NCI-H1417 treated with DMSO at 0.1 percent for 48 hours (cell line): ENCODE data around the gene TTC9B.

Experiments
- DNase-seq: peaks from one replicate; lab custom pipeline; 2025; lab: John Stamatoyannopoulos, UW

TTC9B gene

DNA sequence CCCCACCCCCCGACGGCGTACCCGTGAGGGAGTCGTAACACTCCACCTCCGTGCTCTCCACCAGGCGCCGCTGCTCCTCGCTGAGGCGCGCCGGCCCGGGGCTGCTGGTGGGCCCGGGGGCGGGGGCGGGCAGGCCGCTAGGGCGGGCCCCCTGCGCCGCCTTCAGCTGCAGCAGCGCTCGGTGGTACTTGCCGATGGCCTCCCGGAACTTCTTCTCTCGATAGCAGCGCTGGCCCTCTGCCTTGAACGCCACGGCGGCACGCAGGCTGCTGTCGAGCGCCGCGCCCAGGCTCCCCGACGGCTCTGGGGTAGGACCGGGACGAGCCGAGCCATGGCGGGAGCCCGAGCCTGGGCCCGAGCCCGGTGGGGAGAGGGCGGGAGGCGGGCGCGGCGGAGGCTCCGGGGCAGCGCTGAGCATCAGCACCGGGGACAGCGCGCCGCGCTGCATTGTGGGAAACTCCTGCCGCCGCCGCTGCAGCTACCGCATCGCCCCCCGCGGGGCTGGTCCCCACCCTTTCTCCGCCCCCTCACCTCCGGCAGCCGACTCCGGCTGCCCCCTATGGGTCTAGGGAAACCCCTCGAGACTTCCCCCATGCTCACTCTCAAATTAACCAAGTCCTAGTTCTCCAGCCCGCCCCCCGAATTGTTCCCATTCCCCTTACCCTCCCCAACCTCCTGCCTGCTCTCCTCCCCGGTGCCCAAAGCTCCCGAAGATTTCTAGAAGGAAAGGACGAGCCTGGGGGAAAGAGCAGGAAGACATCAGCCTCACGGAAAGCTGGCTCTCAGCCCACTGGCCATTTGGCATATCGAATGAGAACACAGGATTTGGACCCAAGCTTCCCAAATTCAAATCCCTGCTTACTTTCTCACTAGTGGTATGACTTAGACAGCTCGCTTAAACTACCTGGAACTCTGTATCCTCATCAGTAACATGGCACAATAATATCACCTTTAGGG is at the start of gene TTC9B:
Gene TTC9B (minus strand): TSS at position 451 of the 957 bp plus-strand sequence. CDS start 3 bp downstream, at position 448.
- no peak for DNase-seq

- no peak for DNase-seq
Observed at GRCh38 chr19:40267601-40267997, 49.4 kb upstream of the TTC9B start.

- DNase-seq = no peak
Observed at GRCh38 chr19:40266912-40267600, 48.9 kb upstream of the TTC9B start.

DNA sequence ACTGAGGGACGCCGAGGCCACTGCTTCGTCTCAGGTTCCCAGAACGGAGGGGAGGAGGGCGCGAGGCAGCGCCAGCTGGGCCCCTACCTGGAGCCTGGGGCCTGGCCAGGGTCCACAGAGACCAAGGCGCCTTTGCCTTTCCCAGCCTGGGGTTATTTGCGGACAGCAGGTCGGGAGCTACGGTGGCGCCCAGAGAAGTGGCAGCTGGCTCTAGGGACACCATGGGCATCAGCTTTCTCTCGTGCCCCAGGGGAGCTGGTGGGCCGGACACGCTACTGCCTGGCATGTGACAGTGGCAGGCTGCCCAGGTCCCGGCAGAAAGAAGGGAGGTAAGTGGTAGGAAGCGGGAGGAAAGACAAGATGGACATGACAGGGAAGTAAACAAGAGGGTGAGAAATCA is 47.9 kb upstream of the TTC9B start:
- no peak for DNase-seq

GRCh38 chr19:40265763-40266099 is 47.5 kb upstream of the TTC9B start:
- no peak for DNase-seq

DNA sequence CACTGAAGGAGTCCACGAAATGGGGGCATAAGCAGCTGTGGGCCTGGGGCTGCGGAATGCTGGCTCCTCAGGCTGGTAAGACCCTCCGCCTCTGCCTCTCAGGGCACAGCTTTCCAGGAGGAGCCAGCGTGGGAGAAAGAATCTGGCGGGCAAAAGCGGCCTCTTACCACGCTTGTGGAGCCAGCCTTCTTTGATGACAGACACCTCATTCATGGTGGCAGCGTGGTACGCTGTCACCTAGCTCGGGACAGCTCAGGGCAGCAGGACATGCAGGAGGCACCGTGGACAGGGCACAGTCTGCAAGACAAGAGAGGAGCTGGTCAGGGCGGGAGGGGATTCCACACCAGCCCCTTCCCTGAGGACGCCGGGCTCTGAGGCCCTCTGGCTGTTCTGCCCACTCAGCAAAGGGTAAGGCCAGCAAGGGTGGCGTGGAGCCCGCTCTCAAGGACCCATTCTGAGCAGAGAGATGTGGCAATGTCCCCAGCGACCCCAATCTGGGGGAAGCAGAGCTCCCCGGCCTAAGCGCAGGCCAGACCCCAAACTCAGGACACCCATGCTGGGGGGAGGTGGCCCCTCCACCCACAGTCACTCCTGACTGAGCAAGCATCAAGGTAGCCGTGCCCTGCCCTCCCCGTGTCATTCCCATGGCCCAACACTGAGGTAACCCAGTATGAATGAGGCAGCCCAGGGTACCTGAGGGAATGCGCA is 47.0 kb upstream of the TTC9B start:
- no peak for DNase-seq

DNA sequence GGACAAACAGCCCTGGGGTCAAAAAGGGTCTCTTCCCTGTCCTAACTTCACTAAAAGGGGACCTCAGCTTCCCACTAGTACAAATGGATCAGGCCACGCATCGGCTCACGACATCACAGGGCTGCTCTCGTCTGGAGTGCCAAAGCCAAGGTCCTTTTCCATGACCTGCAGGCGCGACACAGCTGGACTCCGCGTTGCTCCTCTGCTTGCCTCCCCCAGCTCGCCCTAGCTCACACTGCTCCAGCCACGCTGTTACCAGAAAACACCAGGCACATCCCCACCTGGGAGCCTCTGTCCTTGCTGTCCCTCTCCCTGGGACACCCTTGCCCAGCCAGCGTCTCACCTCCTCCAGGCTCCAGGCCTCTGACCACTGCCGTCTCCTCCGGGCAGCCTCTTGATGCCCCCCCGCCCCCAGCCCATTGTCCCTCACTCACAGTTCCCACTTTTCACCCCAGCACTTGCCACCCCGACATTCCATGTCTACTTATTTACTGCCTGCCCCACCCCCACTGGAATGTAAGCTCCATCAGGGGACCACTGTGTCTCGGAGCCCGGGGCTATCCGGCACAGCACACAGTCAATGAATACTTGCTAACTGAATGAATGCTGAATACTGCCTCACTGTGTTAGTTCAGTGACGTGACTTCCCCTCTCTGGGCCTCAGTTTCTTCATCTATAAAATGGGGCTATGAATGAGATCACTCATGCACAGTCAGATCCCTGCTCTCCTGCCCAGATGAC is 46.3 kb upstream of the TTC9B start:
- DNase-seq = no peak

DNA sequence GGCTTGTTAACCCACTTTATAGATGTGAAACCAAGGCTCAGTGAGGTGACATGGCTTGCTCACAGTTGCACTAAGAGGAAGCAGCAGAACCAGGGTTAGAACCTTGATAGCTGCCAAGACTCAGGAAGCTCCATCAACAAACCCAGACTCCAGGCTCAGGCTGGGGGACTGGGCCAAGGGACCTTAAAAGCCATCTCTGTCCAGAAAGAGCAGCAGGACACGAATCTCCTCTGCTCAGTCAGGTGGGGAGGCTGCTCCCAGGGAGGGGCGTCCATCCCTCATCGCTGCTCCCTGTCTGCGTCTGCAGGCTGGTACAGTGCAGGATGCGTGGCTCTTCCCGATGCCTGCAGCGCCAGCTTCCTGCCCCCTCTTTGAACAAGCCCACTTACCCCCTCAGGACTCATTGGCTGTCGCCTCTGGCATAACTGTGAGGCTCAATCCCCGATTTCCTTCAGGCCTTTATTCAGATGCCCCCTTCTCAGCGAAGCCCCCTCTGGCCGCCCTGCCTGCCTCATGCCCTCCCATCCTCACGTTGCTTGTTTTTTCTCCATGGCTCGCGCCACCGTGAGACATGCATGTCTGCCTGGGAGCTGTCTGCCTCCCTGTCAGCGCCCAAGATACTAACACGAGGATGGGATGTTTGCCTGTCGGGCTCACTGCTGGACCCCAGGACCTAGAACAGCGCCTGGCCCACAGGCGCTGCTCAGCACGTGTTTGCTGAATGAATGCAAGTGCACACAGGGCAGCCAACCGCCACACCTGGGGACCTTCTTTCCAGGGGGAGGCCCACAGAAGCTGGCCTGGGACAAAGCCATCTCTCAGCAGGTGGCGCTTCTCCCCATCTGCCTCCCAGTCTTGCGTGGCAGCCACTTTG is 45.5 kb upstream of the TTC9B start:
- no peak for DNase-seq

GRCh38 chr19:40262422-40262821 is 44.2 kb upstream of the TTC9B start:
- DNase-seq = no peak

GRCh38 chr19:40261631-40262030 is 43.4 kb upstream of the TTC9B start:
- no peak for DNase-seq

GRCh38 chr19:40257096-40257517 is 38.9 kb upstream of the TTC9B start:
- DNase-seq = no peak

DNA sequence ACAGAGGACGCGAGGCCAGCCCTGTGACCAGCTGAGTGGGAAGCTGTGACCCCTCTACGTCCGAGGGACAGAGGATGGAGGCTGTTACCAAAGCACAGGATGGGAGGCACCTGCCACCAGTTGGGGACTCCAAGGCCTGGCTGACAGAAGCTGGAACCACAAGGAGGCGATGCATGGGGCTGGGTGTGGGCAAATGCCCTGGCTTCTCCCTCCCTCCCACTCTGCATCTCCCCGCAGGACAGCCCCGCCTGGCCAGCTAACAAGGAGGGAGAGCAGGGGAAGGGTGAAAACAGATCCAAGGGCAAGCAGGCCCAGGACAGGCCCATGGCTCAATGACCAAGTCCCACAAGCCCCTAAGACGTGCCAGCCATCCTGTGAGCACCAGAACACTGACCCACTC is 38.3 kb upstream of the TTC9B start:
- no peak for DNase-seq

DNA sequence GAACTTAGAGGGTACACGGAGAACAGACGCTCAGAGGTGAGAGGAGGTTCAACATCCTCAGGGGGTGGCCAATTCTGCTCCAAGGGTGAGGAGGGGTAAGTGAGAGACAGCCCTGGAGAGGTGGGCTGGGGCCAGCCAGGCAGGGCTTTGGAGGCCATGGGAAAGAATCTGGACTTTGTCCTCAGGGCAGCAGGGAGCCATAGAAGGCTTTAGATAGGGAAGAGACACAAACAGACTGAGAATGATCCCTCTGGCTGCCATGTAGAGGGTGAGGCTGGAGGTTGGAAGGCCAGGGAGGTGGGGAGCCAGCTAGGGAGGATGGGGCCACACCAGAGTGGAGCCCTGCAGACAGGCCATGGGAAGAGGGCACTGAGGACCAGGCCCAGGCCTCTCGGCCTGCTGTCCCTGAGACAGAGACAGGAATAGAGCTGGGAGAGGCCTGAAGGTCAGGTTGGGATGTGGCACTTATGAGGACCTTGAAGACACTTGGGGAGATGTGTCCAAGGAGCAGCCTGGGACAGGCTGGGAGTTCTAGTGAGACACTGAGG is 37.5 kb upstream of the TTC9B start:
- DNase-seq = no peak

DNA sequence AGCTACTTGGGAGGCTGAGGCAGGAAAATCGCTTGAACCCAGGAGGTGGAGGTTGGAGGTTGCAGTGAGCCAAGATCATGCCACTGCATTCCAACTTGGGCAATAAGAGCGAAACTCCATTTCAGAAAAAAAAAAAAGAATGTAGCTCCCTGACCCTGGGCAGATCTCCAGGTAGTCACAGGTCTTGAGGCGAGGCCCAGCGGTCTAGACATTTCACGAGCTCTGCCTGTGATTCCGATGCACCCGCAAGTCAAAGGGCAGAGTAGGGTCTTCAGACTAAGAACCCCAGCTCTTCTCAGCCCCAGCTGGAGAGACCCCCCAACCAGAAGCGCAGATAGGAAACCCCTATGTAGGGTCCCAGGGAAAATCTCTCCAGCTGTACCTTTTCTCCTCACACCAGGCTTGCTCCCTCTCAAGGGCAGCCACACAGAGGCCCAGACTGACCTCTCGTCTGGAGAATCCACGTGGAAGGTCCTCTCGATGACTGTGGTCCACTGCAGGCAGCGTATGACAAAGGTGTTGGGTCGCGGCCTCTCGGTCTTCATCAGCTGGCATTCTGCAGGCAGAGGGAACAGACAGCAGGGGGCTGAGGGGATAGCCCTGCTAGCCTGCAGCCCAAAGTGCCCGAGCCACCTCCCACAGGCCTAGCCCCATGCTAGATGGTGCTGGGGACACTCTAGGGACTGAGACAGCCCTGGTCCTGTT is 36.7 kb upstream of the TTC9B start:
- no peak for DNase-seq

DNA sequence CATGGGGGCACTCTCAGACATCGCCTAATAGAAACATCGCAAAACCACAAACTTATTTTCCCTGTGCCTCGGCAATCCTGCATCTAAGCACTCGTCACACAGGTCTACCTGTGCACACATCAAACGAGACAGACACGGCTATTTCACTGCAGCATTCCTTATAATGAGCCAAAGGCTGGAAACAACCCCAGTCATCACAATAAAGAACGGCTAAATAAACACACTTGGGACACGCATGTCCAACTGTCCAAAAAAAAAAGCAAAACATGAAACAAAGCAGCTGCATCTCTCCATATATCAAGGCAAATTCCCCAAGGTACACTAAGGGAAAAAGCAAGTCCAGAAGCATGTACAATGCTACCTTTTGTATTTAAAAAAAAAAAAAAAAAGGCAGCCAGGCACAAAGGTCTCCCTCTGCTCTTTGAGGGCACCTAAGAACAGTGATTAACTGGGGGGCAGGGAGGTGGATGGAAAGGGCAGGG is 35.5 kb upstream of the TTC9B start:
- DNase-seq = no peak

DNA sequence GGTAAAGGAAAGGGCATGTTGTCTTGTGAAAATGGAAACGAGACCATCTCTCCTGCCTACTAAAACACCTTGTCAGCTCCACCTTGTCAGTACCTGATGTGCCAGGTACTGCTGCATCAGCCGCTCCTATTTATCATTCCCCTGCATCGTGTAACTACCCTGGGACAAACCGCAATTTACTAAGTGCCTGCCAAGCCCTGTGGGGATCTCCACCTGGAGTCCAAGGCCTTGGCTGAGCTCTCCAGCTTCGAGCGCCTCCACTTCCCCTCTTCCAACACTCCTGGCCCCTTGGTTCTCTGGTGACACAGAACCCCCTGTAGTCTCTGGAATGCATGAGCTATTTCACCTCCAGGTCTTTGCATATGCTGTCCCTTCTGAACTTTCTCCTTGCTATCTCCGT is 34.2 kb upstream of the TTC9B start:
- DNase-seq = no peak

- no peak for DNase-seq
Observed at GRCh38 chr19:40251991-40252390, 33.8 kb upstream of the TTC9B start.

DNA sequence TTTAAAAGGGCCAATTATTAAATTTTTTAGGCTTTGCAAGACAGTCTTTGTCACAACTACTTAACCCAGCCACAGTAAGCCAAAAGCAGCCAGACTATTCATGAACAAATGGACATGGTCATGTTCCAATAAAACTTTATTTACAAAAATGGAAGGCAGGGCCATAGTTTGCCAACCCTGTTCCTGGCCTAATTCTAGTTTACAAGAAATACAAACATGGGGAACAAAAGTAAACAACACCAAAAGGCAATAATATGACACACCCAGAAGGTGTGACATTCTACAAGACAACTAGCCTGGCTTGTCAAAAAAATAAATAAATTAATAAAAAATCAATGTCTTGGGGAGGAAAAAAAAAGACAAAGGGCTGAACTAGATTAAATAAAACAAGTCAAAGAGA is 33.1 kb upstream of the TTC9B start:
- DNase-seq = no peak

DNA sequence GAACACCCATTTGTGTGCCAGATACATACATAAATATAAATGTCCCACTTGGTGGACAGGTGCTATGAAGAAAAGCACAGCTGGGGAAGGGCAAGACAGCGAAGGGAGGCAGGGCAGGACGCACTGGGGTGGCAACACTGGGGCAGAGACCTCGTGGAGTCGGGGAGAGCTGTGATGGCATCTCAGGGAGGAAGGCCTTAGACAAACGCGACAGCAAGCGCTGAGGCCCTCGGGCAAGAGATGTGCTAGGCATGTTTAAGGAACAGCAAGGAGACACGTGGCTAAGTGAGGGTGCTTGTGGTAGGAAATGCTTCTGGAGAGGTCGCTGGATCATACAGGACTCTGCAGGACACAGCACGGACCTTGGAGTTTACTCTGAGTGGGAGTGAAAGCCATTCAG is 31.6 kb upstream of the TTC9B start:
- no peak for DNase-seq

DNA sequence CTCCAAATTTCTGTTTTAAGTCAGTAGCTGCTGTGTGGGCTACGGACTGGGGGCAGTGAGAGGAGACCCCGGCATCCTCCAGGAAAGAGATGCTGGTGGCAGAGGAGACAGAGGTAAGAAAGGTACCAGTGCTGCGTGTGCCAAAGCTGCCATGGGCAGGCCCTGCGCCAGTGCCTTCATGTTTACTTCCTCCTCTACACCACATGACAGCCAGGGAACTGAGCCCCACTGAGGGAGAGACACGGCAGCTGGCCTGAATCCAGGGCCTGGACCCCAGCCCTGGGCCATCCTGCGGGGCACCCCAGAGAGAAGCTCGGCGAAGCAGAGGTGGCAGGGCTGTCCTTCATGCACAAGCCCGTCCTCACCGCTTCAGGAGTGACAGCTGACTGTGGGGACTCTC is 31.0 kb upstream of the TTC9B start:
- DNase-seq = no peak
